Measurements from ENCODE around the gene ZCCHC17. TPM values are rescaled to one million over a fixed set of nuclear protein-coding genes. Genes with fewer than 3 reads are reported as not detected.

Gene ZCCHC17
- polyA plus RNA-seq, 1 donor = 28.5 TPM

GRCh38 chr1:31366796-31367195 is 70.0 kb downstream of the ZCCHC17 start:
- no CpG with 5 or more reads among the region's 2 CpGs for WGBS (ENCODE audit: insufficient coverage, low lambda C conversion rate)

GRCh38 chr1:31368611-31369107 is 71.8 kb downstream of the ZCCHC17 start:
- H3K4me1 ChIP-seq (ENCODE audit: control insufficient read depth, insufficient read depth, low read length) = peaks cover 35% of the 10 kb centered on the region
- H3K36me3 ChIP-seq (ENCODE audit: control insufficient read depth, insufficient read depth, low read length) = peaks cover 33% of the 10 kb centered on the region
- H3K27ac ChIP-seq (ENCODE audit: low read length) = no peak overlapping the region
- no peaks in the 10 kb centered on the region for H3K9me3 ChIP-seq (ENCODE audit: control insufficient read depth, low read depth, low read length)
- peak; percentile 47 to 80 for DNase-seq
- WGBS (ENCODE audit: insufficient coverage, low lambda C conversion rate) = no CpG with 5 or more reads among the region's 3 CpGs
- no peak overlapping the region for H3K4me3 ChIP-seq (ENCODE audit: low read length)
- H3K27me3 ChIP-seq (ENCODE audit: control insufficient read depth, insufficient read depth, low read length) = no peaks in the 10 kb centered on the region

More at GRCh38 chr1:31366796-31367195, 70.0 kb downstream of the ZCCHC17 start:
- Histone ChIP-seq H3K36me3 (ENCODE audit: control insufficient read depth, insufficient read depth, low read length) (peaks cover 37% of the 10 kb centered on the region), H3K4me1 (ENCODE audit: control insufficient read depth, insufficient read depth, low read length) (peaks cover 18% of the 10 kb centered on the region), H3K27ac (ENCODE audit: low read length) (no peak overlapping the region), H3K4me3 (ENCODE audit: low read length) (no peak overlapping the region), H3K27me3 (ENCODE audit: control insufficient read depth, insufficient read depth, low read length) (no peaks in the 10 kb centered on the region), H3K9me3 (ENCODE audit: control insufficient read depth, low read depth, low read length) (no peaks in the 10 kb centered on the region)
- DNase-seq = no peak

- WGBS (ENCODE audit: insufficient coverage, low lambda C conversion rate) = 33% methylated on average over 1 of the region's 2 CpGs
- no peak overlapping the region for H3K4me3 ChIP-seq (ENCODE audit: low read length)
- H3K9me3 ChIP-seq (ENCODE audit: control insufficient read depth, low read depth, low read length) = no peaks in the 10 kb centered on the region
- H3K4me1 ChIP-seq (ENCODE audit: control insufficient read depth, insufficient read depth, low read length) = peaks cover 48% of the 10 kb centered on the region
- H3K36me3 ChIP-seq (ENCODE audit: control insufficient read depth, insufficient read depth, low read length) = peaks cover 21% of the 10 kb centered on the region
- no peaks in the 10 kb centered on the region for H3K27me3 ChIP-seq (ENCODE audit: control insufficient read depth, insufficient read depth, low read length)
- DNase-seq = no peak
- peak overlapping the region; percentile 87 for H3K27ac ChIP-seq (ENCODE audit: low read length)
Measured at GRCh38 chr1:31370021-31370420, 73.2 kb downstream of the ZCCHC17 start.

GRCh38 chr1:31370565-31370964 is 73.7 kb downstream of the ZCCHC17 start:
- Histone ChIP-seq H3K27ac (ENCODE audit: low read length) (peak overlapping the region; percentile 87), H3K4me3 (ENCODE audit: low read length) (no peak overlapping the region), H3K27me3 (ENCODE audit: control insufficient read depth, insufficient read depth, low read length) (no peaks in the 10 kb centered on the region), H3K4me1 (ENCODE audit: control insufficient read depth, insufficient read depth, low read length) (peaks cover 48% of the 10 kb centered on the region), H3K36me3 (ENCODE audit: control insufficient read depth, insufficient read depth, low read length) (peaks cover 16% of the 10 kb centered on the region), H3K9me3 (ENCODE audit: control insufficient read depth, low read depth, low read length) (no peaks in the 10 kb centered on the region)
- no CpG with 5 or more reads among the region's 4 CpGs for WGBS (ENCODE audit: insufficient coverage, low lambda C conversion rate)
- DNase-seq = peak in 1 of 2 donors; percentile 79

DNA sequence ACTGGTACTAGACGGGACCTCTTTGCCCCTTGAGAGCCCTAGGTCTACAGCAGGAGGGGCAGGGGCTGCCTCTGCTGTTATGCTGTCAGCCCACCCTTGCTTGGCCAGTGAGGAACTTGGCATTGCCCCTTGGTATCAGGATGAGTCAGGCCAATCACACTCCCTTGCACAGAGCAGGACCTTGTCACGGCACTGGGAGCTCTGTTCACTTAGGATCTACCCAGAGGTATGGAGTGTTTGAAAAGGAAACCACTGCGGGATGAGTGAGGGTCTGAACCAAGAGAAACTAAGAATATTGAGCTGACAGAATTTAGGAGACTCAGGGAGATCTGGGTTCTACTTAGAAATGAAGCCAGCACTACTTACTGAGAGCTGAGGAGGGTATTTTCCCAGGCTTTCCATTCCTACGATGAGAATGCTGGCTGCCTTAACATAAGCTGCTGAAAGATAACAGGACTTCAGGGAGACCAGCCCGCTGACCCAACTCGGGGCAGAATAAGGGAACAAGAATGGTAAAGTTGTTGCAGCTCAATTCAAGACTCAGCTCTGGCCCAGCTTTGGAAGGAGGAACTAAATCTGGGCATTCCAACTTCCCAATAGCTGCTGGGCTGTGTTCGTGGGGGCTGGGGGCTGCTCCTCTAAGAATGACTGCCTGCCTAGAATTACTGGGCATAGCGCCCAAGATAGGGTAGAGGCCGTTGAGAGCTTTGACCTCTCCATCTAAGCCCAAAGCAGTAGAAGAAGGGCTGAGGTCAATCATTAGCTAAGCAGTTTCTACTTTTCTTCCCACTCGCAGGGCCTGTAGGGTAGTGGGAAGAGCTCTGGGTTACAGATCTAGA is 74.5 kb downstream of the ZCCHC17 start:
- WGBS (ENCODE audit: insufficient coverage, low lambda C conversion rate) = no CpG with 5 or more reads among the region's 10 CpGs

DNA sequence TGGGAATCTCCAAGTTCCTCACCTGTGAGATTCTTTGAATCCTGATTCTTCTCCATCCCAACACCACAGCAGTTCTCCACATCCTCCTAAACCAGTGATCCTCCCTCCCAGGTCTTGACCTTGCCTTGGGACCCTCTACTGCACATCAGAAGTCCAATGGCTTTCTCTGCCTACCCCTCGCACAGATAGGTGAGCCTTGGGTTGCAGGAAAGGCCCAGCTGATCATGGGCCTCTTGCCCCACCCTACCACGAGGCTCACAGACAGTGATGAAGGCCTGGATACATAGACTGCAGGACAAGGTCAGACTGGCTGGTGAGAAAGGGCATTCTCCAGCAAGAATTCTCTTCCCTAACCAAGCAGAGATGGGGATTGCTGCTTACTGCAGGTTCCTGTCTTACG is 75.2 kb downstream of the ZCCHC17 start:
- Histone ChIP-seq H3K4me1 (ENCODE audit: control insufficient read depth, insufficient read depth, low read length) (peaks cover 61% of the 10 kb centered on the region), H3K4me3 (ENCODE audit: low read length) (no peak overlapping the region), H3K27me3 (ENCODE audit: control insufficient read depth, insufficient read depth, low read length) (no peaks in the 10 kb centered on the region), H3K36me3 (ENCODE audit: control insufficient read depth, insufficient read depth, low read length) (peaks cover 5% of the 10 kb centered on the region), H3K27ac (ENCODE audit: low read length) (peak overlapping the region; percentile 87), H3K9me3 (ENCODE audit: control insufficient read depth, low read depth, low read length) (no peaks in the 10 kb centered on the region)
- WGBS (ENCODE audit: insufficient coverage, low lambda C conversion rate) = 44% methylated on average over 1 of the region's 3 CpGs
- peak; percentile 59 to 85 for DNase-seq

More for the DNA sequence above, 74.5 kb downstream of the ZCCHC17 start:
- H3K36me3 ChIP-seq (ENCODE audit: control insufficient read depth, insufficient read depth, low read length) = peaks cover 12% of the 10 kb centered on the region
- peak overlapping the region; percentile 87 for H3K27ac ChIP-seq (ENCODE audit: low read length)
- H3K27me3 ChIP-seq (ENCODE audit: control insufficient read depth, insufficient read depth, low read length) = no peaks in the 10 kb centered on the region
- peaks cover 53% of the 10 kb centered on the region for H3K4me1 ChIP-seq (ENCODE audit: control insufficient read depth, insufficient read depth, low read length)
- H3K4me3 ChIP-seq (ENCODE audit: low read length) = no peak overlapping the region
- peak in 1 of 2 donors; percentile 74 for DNase-seq
- H3K9me3 ChIP-seq (ENCODE audit: control insufficient read depth, low read depth, low read length) = no peaks in the 10 kb centered on the region

GRCh38 chr1:31372751-31373055 is 75.9 kb downstream of the ZCCHC17 start:
- H3K36me3 ChIP-seq (ENCODE audit: control insufficient read depth, insufficient read depth, low read length) = no peaks in the 10 kb centered on the region
- H3K27ac ChIP-seq (ENCODE audit: low read length) = peak overlapping the region; percentile 87
- H3K4me3 ChIP-seq (ENCODE audit: low read length) = peak overlapping the region; percentile 44
- no peaks in the 10 kb centered on the region for H3K27me3 ChIP-seq (ENCODE audit: control insufficient read depth, insufficient read depth, low read length)
- DNase-seq = no peak
- no CpG with 5 or more reads among the region's 10 CpGs for WGBS (ENCODE audit: insufficient coverage, low lambda C conversion rate)
- peaks cover 67% of the 10 kb centered on the region for H3K4me1 ChIP-seq (ENCODE audit: control insufficient read depth, insufficient read depth, low read length)
- no peaks in the 10 kb centered on the region for H3K9me3 ChIP-seq (ENCODE audit: control insufficient read depth, low read depth, low read length)

- H3K27ac ChIP-seq (ENCODE audit: low read length) = peak within 1 kb of the TSS; percentile 87
- peak within 1 kb of the TSS; percentile 44 for H3K4me3 ChIP-seq (ENCODE audit: low read length)
- DNase-seq = peak; percentile 88 to 94
- H3K27me3 ChIP-seq (ENCODE audit: control insufficient read depth, insufficient read depth, low read length) = no peaks in the 10 kb centered on the region
- WGBS (ENCODE audit: insufficient coverage, low lambda C conversion rate) = no CpG with 5 or more reads among the region's 44 CpGs
- no peaks in the 10 kb centered on the region for H3K36me3 ChIP-seq (ENCODE audit: control insufficient read depth, insufficient read depth, low read length)
- H3K4me1 ChIP-seq (ENCODE audit: control insufficient read depth, insufficient read depth, low read length) = peaks cover 71% of the 10 kb centered on the region
- no peaks in the 10 kb centered on the region for H3K9me3 ChIP-seq (ENCODE audit: control insufficient read depth, low read depth, low read length)
Measured at GRCh38 chr1:31373056-31373896, 76.4 kb downstream of the ZCCHC17 start, which contains the start of gene FABP3. TSS of gene FABP3 (minus strand) at chr1:31373076. CDS start at chr1:31373014, 62 bp downstream.

GRCh38 chr1:31373897-31374486 is 77.2 kb downstream of the ZCCHC17 start:
- no peak for DNase-seq
- WGBS (ENCODE audit: insufficient coverage, low lambda C conversion rate) = 84% methylated on average over 3 of the region's 11 CpGs
- Histone ChIP-seq H3K27ac (ENCODE audit: low read length) (peak overlapping the region; percentile 87), H3K36me3 (ENCODE audit: control insufficient read depth, insufficient read depth, low read length) (no peaks in the 10 kb centered on the region), H3K4me3 (ENCODE audit: low read length) (no peak overlapping the region), H3K27me3 (ENCODE audit: control insufficient read depth, insufficient read depth, low read length) (no peaks in the 10 kb centered on the region), H3K4me1 (ENCODE audit: control insufficient read depth, insufficient read depth, low read length) (peaks cover 71% of the 10 kb centered on the region), H3K9me3 (ENCODE audit: control insufficient read depth, low read depth, low read length) (no peaks in the 10 kb centered on the region)

Data from large intestine (tissue), 3 donors.